H1 (cell line): ENCODE measurements around the gene NXPH1.

ENCODE experiments used
- BACH1 ChIP-seq: IDR thresholded peaks from 2 replicates; pipeline ENCODE4 v1.6.1; 2012; ENCODE audit warnings: low read length, improper control_type of control experiment
- CEBPB ChIP-seq: IDR thresholded peaks from 2 replicates; pipeline ENCODE4 v1.6.1; 2012; ENCODE audit warnings: low read depth, low read length
- CHD1 ChIP-seq: IDR thresholded peaks from 2 replicates; pipeline ENCODE4 v1.6.1; 2012; ENCODE audit warnings: low read depth, low read length, improper control_type of control experiment
- CTCF ChIP-seq, 3 experiments: IDR thresholded peaks; 1 replicate in 2 of 3; 2 replicates in 1 of 3; pipeline versions ENCODE4 v1.5.1 to v1.6.1; 2011; ENCODE audit warnings: low read length in 3 of 3, mild to moderate bottlenecking in 3 of 3, inconsistent platforms in 2 of 3, low read depth in 1 of 3, moderate library complexity in 1 of 3; ENCODE audit not compliant: insufficient read depth in 1 of 3; ENCODE audit errors: control extremely low read depth in 1 of 3
- E2F6 ChIP-seq: IDR thresholded peaks from 2 replicates; pipeline ENCODE4 v1.6.1; 2012; ENCODE audit warnings: inconsistent platforms
- EZH2 ChIP-seq: fragments of 200-600 bp; sonication (generic); IDR thresholded peaks from 2 replicates; pipeline ENCODE4 v1.7.1; 2012; ENCODE audit warnings: low read depth, mild to moderate bottlenecking, moderate library complexity, low read length, inconsistent platforms; ENCODE audit not compliant: severe bottlenecking
- JUN ChIP-seq: IDR thresholded peaks from 2 replicates; pipeline ENCODE4 v1.6.1; 2011; ENCODE audit warnings: low read depth, mild to moderate bottlenecking, improper control_type of control experiment, low read length
- MAX ChIP-seq: IDR thresholded peaks from 2 replicates; pipeline ENCODE4 v1.6.1; 2012; ENCODE audit warnings: inconsistent platforms
- POLR2A ChIP-seq, 2 experiments: IDR thresholded peaks; 1 replicate in 1 of 2; 2 replicates in 1 of 2; pipeline ENCODE4 v1.6.1; 2011; ENCODE audit warnings: low read depth in 2 of 2, low read length in 2 of 2, mild to moderate bottlenecking in 2 of 2; ENCODE audit errors: control extremely low read depth in 1 of 2
- RFX5 ChIP-seq: IDR thresholded peaks from 2 replicates; pipeline ENCODE4 v1.6.1; 2011; ENCODE audit warnings: low read depth, low read length, improper control_type of control experiment, borderline replicate concordance
- SIN3A ChIP-seq, 2 experiments: IDR thresholded peaks in 1 of 2; conservative IDR thresholded peaks in 1 of 2; 2 replicates each; pipeline ENCODE4 v1.6.1; 2011 to 2012; ENCODE audit warnings: low read length in 2 of 2, improper control_type of control experiment in 1 of 2, low read depth in 1 of 2, mild to moderate bottlenecking in 1 of 2
- SP1 ChIP-seq: IDR thresholded peaks from 2 replicates; pipeline ENCODE4 v1.6.1; 2011; ENCODE audit warnings: low read depth, low read length
- SP2 ChIP-seq: IDR thresholded peaks from 2 replicates; pipeline ENCODE4 v1.6.1; 2012; ENCODE audit warnings: mild to moderate bottlenecking, low read length, inconsistent platforms
- YY1 ChIP-seq: IDR thresholded peaks from 2 replicates; pipeline ENCODE4 v1.6.1; 2011; ENCODE audit warnings: low read depth, mild to moderate bottlenecking, low read length

GRCh38 chr7:8465338-8465737, 31.9 kb downstream of the NXPH1 start:
- no peak for TF ChIP-seq CTCF (IDR thresholded peaks at IDR 0.05; ENCODE audit: control extremely low read depth in 1 of 3, insufficient read depth in 1 of 3, low read depth in 1 of 3, low read length in 3 of 3)
- TF ChIP-seq CHD1, result no peak
- TF ChIP-seq SP1, result no peak
- no peak for TF ChIP-seq MAX
- TF ChIP-seq CEBPB, result no peak
- no peak for TF ChIP-seq EZH2
- TF ChIP-seq E2F6, result no peak
- TF ChIP-seq YY1, result no peak
- no peak for TF ChIP-seq POLR2A (IDR thresholded peaks at IDR 0.05; ENCODE audit: control extremely low read depth in 1 of 2, low read depth in 2 of 2, low read length in 2 of 2)
- no peak for TF ChIP-seq SIN3A (conservative IDR thresholded peaks at IDR 0.05 in 1 of 2, IDR thresholded peaks at IDR 0.05 in 1 of 2; ENCODE audit: low read depth in 1 of 2, low read length in 2 of 2)
- TF ChIP-seq SP2, result no peak
- no peak for TF ChIP-seq JUN
- TF ChIP-seq RFX5, result no peak
- TF ChIP-seq BACH1, result no peak
